Measurements from ENCODE around the gene PRCP.

DNA sequence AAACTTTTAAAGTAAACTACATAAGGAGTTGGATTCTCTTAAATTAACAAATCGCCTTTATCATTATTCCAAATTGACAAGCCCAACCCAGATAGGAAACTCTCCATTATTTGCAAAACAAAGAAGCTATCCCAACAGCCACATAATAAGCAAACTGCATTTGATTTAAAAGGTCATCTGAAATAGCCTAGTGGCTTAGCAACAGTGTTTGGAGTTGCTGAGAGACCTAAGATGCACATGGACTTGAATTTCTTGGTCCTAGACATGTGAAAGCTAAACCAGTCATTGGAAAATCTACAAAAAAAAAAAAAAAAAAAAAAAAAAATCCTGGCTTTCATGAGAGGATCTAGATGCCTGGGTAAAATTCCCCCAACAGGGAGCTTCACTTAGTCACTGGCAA lies 69.5 kb downstream of the PRCP start:
- TF ChIP-seq, protein P1, sequence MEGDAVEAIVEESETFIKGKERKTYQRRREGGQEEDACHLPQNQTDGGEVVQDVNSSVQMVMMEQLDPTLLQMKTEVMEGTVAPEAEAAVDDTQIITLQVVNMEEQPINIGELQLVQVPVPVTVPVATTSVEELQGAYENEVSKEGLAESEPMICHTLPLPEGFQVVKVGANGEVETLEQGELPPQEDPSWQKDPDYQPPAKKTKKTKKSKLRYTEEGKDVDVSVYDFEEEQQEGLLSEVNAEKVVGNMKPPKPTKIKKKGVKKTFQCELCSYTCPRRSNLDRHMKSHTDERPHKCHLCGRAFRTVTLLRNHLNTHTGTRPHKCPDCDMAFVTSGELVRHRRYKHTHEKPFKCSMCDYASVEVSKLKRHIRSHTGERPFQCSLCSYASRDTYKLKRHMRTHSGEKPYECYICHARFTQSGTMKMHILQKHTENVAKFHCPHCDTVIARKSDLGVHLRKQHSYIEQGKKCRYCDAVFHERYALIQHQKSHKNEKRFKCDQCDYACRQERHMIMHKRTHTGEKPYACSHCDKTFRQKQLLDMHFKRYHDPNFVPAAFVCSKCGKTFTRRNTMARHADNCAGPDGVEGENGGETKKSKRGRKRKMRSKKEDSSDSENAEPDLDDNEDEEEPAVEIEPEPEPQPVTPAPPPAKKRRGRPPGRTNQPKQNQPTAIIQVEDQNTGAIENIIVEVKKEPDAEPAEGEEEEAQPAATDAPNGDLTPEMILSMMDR (conservative IDR thresholded peaks at IDR 0.05; ENCODE audit: low read depth, low read length) = no peak
- no peak for TF ChIP-seq EZH2 (IDR thresholded peaks at IDR 0.05; ENCODE audit: borderline replicate concordance, low read depth, low read length, poor library complexity, severe bottlenecking)
